Liver (tissue), 9 donors: Measurements from ENCODE around the gene CASP10. TPM values are rescaled to one million over a fixed set of nuclear protein-coding genes. Genes with fewer than 3 reads are reported as not detected.

Experiments used
- DNase-seq: peaks from one replicate; pipeline ENCODE4 v3.0.0-alpha.2; 2017; ENCODE audit warnings: low spot score
- H3K27ac ChIP-seq, 2 donors: one replicate each; pipeline ENCODE4 v1.7.0; 2013; ENCODE audit warnings: inconsistent platforms in 2 of 2, low read length in 2 of 2, control low read depth in 1 of 2, low read depth in 1 of 2, mild to moderate bottlenecking in 1 of 2
- H3K27me3 ChIP-seq, 4 donors: one replicate each; pipeline versions ENCODE4 v1.6.1 to v1.7.0; 2013; ENCODE audit warnings: low read length in 3 of 4, inconsistent platforms in 1 of 4, mild to moderate bottlenecking in 1 of 4, moderate library complexity in 1 of 4; ENCODE audit not compliant: control insufficient read depth in 4 of 4, insufficient read depth in 4 of 4
- H3K36me3 ChIP-seq, 4 donors: one replicate each; pipeline versions ENCODE4 v1.6.1 to v1.7.0; 2013; ENCODE audit warnings: low read length in 3 of 4, mild to moderate bottlenecking in 3 of 4, low read depth in 1 of 4, moderate library complexity in 1 of 4; ENCODE audit not compliant: control insufficient read depth in 4 of 4, insufficient read depth in 3 of 4
- H3K4me1 ChIP-seq, 4 donors: one replicate each; pipeline versions ENCODE4 v1.6.1 to v1.7.0; 2013; ENCODE audit warnings: low read length in 3 of 4, mild to moderate bottlenecking in 3 of 4, moderate library complexity in 1 of 4; ENCODE audit not compliant: control insufficient read depth in 4 of 4, insufficient read depth in 4 of 4
- H3K4me3 ChIP-seq, 3 donors: one replicate each; pipeline versions ENCODE4 v1.6.1 to v1.7.0; 2013; ENCODE audit warnings: low read length in 3 of 3, control low read depth in 1 of 3, low read depth in 1 of 3, mild to moderate bottlenecking in 1 of 3
- H3K9ac ChIP-seq, 2 donors: one replicate each; pipeline ENCODE4 v1.7.0; 2013; ENCODE audit warnings: low read length in 2 of 2, mild to moderate bottlenecking in 2 of 2, moderate library complexity in 2 of 2, control low read depth in 1 of 2, low read depth in 1 of 2
- H3K9me3 ChIP-seq, 4 donors: one replicate each; pipeline versions ENCODE4 v1.6.1 to v1.7.0; 2013; ENCODE audit warnings: low read length in 3 of 4; ENCODE audit not compliant: control insufficient read depth in 4 of 4
- ATF3 ChIP-seq: IDR thresholded peaks from 2 replicates; pipeline ENCODE4 v1.6.1; 2016; ENCODE audit warnings: antibody characterized with exemption
- EGR1 ChIP-seq, 2 donors: IDR thresholded peaks; 2 replicates each; pipeline ENCODE4 v1.6.1; 2016 to 2018; ENCODE audit warnings: antibody characterized with exemption in 2 of 2, low read depth in 2 of 2
- FOXA1 ChIP-seq: IDR thresholded peaks from 2 replicates; pipeline ENCODE4 v1.6.1; 2016; ENCODE audit warnings: antibody characterized with exemption
- FOXA2 ChIP-seq: IDR thresholded peaks from 2 replicates; pipeline ENCODE4 v1.6.1; 2016; ENCODE audit warnings: antibody characterized with exemption
- GABPA ChIP-seq, 2 donors: IDR thresholded peaks in 1 of 2; conservative IDR thresholded peaks in 1 of 2; 2 replicates each; pipeline ENCODE4 v1.6.1; 2016; ENCODE audit warnings: antibody characterized with exemption in 2 of 2, mild to moderate bottlenecking in 1 of 2, moderate library complexity in 1 of 2
- HNF4A ChIP-seq, 2 donors: conservative IDR thresholded peaks; 2 replicates each; pipeline ENCODE4 v1.6.1; 2016; ENCODE audit warnings: antibody characterized with exemption in 2 of 2, mild to moderate bottlenecking in 2 of 2
- HNF4G ChIP-seq: IDR thresholded peaks from 2 replicates; pipeline ENCODE4 v1.6.1; 2016; ENCODE audit warnings: antibody characterized with exemption
- JUND ChIP-seq, 2 donors: IDR thresholded peaks; 2 replicates each; pipeline ENCODE4 v1.6.1; 2016; ENCODE audit warnings: antibody characterized with exemption in 2 of 2
- NR2F2 ChIP-seq: IDR thresholded peaks from 2 replicates; pipeline ENCODE4 v1.6.1; 2016; ENCODE audit warnings: antibody characterized with exemption
- RAD21 ChIP-seq, 2 donors: IDR thresholded peaks; 2 replicates each; pipeline ENCODE4 v1.6.1; 2016; ENCODE audit warnings: antibody characterized with exemption in 2 of 2, mild to moderate bottlenecking in 2 of 2
- RXRA ChIP-seq, 2 donors: IDR thresholded peaks; 2 replicates each; pipeline ENCODE4 v1.6.1; 2017 to 2018; ENCODE audit warnings: antibody characterized with exemption in 2 of 2, mild to moderate bottlenecking in 1 of 2
- SP1 ChIP-seq: IDR thresholded peaks from 2 replicates; pipeline ENCODE4 v1.6.1; 2018; ENCODE audit warnings: antibody characterized with exemption, mild to moderate bottlenecking
- YY1 ChIP-seq: IDR thresholded peaks from 2 replicates; pipeline ENCODE4 v1.6.1; 2016; ENCODE audit warnings: antibody characterized with exemption, mild to moderate bottlenecking
- ZBTB33 ChIP-seq: IDR thresholded peaks from 2 replicates; pipeline ENCODE4 v1.6.1; 2016; ENCODE audit warnings: antibody characterized with exemption
- WGBS: extraction: QIAGEN DNeasy Blood & Tissue Kit; methylation state at CpG from one replicate; pipeline ENCODE4 v1.1.7; 2013; 5-methylcytosine and 5-hydroxymethylcytosine counted together
- polyA plus RNA-seq, 2 donors: library from polyadenylated mRNA; stranded (reverse) in 1 of 2; unstranded in 1 of 2; fragments of 200-250 nt in 1 of 2; fragments of >200 nt in 1 of 2; fragmentation: Nextera tagmentation in 1 of 2; extraction: Ambion mirVana in 1 of 2; gene quantifications; one replicate each; pipeline versions ENCODE4 v1.2.1 to v1.2.3, GENCODE V29; 2013 to 2015
- total RNA-seq, 2 donors: library from RNA; depleted of rRNA; stranded (reverse); fragments of >200 nt; gene quantifications; one replicate each; pipeline ENCODE4 v1.2.3, GENCODE V29; 2014
- TF ChIP-seq, protein P1 (sequence below): IDR thresholded peaks from 2 replicates; pipeline ENCODE4 v1.6.1; 2016; ENCODE audit warnings: antibody characterized with exemption, mild to moderate bottlenecking
- TF ChIP-seq, protein P2 (sequence below): fragments of 150-350 bp; IDR thresholded peaks from 2 replicates; pipeline ENCODE4 v1.5.1; 2017; ENCODE audit warnings: improper control_type of control experiment, low read depth, low read length; ENCODE audit not compliant: missing input control
- TF ChIP-seq, protein P3 (sequence below): IDR thresholded peaks from 2 replicates; pipeline ENCODE4 v1.6.1; 2016; ENCODE audit warnings: antibody characterized with exemption
- donor health status: healthy.
- donor health status: healthy.
- donor health status: healthy.
- donor health status: healthy.
- donor health status: healthy.

Gene CASP10
- total and polyA plus RNA-seq, 4 donors, result 2.2 to 13.6 (median 5.6) TPM

DNA sequence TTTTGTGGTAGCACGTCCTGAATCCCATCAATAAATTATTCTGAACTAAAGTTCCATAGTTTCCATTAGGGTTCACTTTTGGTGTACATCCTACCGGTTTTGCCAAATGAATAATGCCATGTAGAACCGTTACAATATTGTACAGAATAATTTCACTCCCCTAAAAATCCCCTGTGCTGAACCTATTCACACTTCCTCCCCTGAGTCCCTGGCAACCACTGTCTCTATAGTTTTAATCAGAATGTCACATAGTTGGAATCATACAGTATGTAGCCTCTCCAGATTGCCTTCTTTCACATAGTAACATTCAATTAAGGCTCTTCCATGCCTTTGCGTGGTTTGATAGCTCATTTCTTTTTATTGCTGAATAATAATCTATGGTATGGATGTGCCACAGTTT is 67.8 kb downstream of the CASP10 start:
- Histone ChIP-seq H3K27ac (no peak overlapping the region), H3K9me3 (no peaks in the 10 kb centered on the region), H3K36me3 (no peaks in the 10 kb centered on the region), H3K27me3 (no peaks in the 10 kb centered on the region), H3K4me1 (peaks cover 0 to 4% (median 0%) of the 10 kb centered on the region in 4 donors), H3K4me3 (no peak overlapping the region), H3K9ac (no peak overlapping the region)
- TF ChIP-seq FOXA2 (no peak), RXRA (IDR thresholded peaks at IDR 0.05) (no peak), GABPA (IDR thresholded peaks at IDR 0.05 in 1 of 2, conservative IDR thresholded peaks at IDR 0.05 in 1 of 2) (no peak), EGR1 (IDR thresholded peaks at IDR 0.05; ENCODE audit: low read depth in 2 of 2) (no peak), HNF4A (conservative IDR thresholded peaks at IDR 0.05) (no peak), HNF4G (no peak), SP1 (no peak), ATF3 (no peak), ZBTB33 (no peak), YY1 (no peak), JUND (IDR thresholded peaks at IDR 0.05) (no peak), FOXA1 (no peak), NR2F2 (no peak), RAD21 (IDR thresholded peaks at IDR 0.05) (no peak)
- TF ChIP-seq, protein P1, sequence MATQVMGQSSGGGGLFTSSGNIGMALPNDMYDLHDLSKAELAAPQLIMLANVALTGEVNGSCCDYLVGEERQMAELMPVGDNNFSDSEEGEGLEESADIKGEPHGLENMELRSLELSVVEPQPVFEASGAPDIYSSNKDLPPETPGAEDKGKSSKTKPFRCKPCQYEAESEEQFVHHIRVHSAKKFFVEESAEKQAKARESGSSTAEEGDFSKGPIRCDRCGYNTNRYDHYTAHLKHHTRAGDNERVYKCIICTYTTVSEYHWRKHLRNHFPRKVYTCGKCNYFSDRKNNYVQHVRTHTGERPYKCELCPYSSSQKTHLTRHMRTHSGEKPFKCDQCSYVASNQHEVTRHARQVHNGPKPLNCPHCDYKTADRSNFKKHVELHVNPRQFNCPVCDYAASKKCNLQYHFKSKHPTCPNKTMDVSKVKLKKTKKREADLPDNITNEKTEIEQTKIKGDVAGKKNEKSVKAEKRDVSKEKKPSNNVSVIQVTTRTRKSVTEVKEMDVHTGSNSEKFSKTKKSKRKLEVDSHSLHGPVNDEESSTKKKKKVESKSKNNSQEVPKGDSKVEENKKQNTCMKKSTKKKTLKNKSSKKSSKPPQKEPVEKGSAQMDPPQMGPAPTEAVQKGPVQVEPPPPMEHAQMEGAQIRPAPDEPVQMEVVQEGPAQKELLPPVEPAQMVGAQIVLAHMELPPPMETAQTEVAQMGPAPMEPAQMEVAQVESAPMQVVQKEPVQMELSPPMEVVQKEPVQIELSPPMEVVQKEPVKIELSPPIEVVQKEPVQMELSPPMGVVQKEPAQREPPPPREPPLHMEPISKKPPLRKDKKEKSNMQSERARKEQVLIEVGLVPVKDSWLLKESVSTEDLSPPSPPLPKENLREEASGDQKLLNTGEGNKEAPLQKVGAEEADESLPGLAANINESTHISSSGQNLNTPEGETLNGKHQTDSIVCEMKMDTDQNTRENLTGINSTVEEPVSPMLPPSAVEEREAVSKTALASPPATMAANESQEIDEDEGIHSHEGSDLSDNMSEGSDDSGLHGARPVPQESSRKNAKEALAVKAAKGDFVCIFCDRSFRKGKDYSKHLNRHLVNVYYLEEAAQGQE, result no peak
- TF ChIP-seq, protein P2, sequence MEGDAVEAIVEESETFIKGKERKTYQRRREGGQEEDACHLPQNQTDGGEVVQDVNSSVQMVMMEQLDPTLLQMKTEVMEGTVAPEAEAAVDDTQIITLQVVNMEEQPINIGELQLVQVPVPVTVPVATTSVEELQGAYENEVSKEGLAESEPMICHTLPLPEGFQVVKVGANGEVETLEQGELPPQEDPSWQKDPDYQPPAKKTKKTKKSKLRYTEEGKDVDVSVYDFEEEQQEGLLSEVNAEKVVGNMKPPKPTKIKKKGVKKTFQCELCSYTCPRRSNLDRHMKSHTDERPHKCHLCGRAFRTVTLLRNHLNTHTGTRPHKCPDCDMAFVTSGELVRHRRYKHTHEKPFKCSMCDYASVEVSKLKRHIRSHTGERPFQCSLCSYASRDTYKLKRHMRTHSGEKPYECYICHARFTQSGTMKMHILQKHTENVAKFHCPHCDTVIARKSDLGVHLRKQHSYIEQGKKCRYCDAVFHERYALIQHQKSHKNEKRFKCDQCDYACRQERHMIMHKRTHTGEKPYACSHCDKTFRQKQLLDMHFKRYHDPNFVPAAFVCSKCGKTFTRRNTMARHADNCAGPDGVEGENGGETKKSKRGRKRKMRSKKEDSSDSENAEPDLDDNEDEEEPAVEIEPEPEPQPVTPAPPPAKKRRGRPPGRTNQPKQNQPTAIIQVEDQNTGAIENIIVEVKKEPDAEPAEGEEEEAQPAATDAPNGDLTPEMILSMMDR, result no peak
- TF ChIP-seq, protein P3, sequence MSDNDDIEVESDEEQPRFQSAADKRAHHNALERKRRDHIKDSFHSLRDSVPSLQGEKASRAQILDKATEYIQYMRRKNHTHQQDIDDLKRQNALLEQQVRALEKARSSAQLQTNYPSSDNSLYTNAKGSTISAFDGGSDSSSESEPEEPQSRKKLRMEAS, result no peak
- 94% methylated on average over 4 of the region's 4 CpGs for WGBS
- no peak for DNase-seq
